ENCODE results near the gene KCNQ5. TPM values are rescaled to one million over a fixed set of nuclear protein-coding genes. Genes with fewer than 3 reads are reported as not detected.

The KCNQ5 gene
- total RNA-seq, 1 donor from 2014 or later = 0.08 TPM

- Mint-ChIP-seq H3K4me3 (ENCODE audit: unreplicated experiment) (no peak overlapping the region), H3K27ac (ENCODE audit: unreplicated experiment) (no peak overlapping the region), H3K27me3 (ENCODE audit: unreplicated experiment) (no peaks in the 10 kb centered on the region), H3K4me1 (ENCODE audit: unreplicated experiment) (no peaks in the 10 kb centered on the region), H3K36me3 (ENCODE audit: low read depth, unreplicated experiment) (no peaks in the 10 kb centered on the region), H3K9me3 (ENCODE audit: unreplicated experiment) (no peaks in the 10 kb centered on the region)
- TF ChIP-seq CTCF (IDR thresholded peaks at IDR 0.05; ENCODE audit: unreplicated experiment) = no peak
- DNase-seq (ENCODE audit: low spot score) = no peak
Observed at GRCh38 chr6:72689107-72689954, 67.5 kb downstream of the KCNQ5 start.

- no peaks in the 10 kb centered on the region for H3K4me1 Mint-ChIP-seq (ENCODE audit: unreplicated experiment)
- H3K36me3 Mint-ChIP-seq (ENCODE audit: low read depth, unreplicated experiment) = no peaks in the 10 kb centered on the region
- H3K27ac Mint-ChIP-seq (ENCODE audit: unreplicated experiment) = no peak overlapping the region
- H3K9me3 Mint-ChIP-seq (ENCODE audit: unreplicated experiment) = no peaks in the 10 kb centered on the region
- TF ChIP-seq CTCF (IDR thresholded peaks at IDR 0.05; ENCODE audit: unreplicated experiment) = no peak
- DNase-seq (ENCODE audit: low spot score) = no peak
- no peak overlapping the region for H3K4me3 Mint-ChIP-seq (ENCODE audit: unreplicated experiment)
- no peaks in the 10 kb centered on the region for H3K27me3 Mint-ChIP-seq (ENCODE audit: unreplicated experiment)
Observed at GRCh38 chr6:72691249-72691648, 69.4 kb downstream of the KCNQ5 start.

- H3K4me1 Mint-ChIP-seq (ENCODE audit: unreplicated experiment) = no peaks in the 10 kb centered on the region
- no peaks in the 10 kb centered on the region for H3K36me3 Mint-ChIP-seq (ENCODE audit: low read depth, unreplicated experiment)
- no peak for TF ChIP-seq CTCF (IDR thresholded peaks at IDR 0.05; ENCODE audit: unreplicated experiment)
- H3K4me3 Mint-ChIP-seq (ENCODE audit: unreplicated experiment) = no peak overlapping the region
- peaks cover 2% of the 10 kb centered on the region for H3K27me3 Mint-ChIP-seq (ENCODE audit: unreplicated experiment)
- no peaks in the 10 kb centered on the region for H3K9me3 Mint-ChIP-seq (ENCODE audit: unreplicated experiment)
- no peak for DNase-seq (ENCODE audit: low spot score)
- no peak overlapping the region for H3K27ac Mint-ChIP-seq (ENCODE audit: unreplicated experiment)
Observed at GRCh38 chr6:72696055-72696454, 74.2 kb downstream of the KCNQ5 start.

- no peaks in the 10 kb centered on the region for H3K36me3 Mint-ChIP-seq (ENCODE audit: low read depth, unreplicated experiment)
- no peaks in the 10 kb centered on the region for H3K9me3 Mint-ChIP-seq (ENCODE audit: unreplicated experiment)
- peaks cover 2% of the 10 kb centered on the region for H3K27me3 Mint-ChIP-seq (ENCODE audit: unreplicated experiment)
- no peak overlapping the region for H3K4me3 Mint-ChIP-seq (ENCODE audit: unreplicated experiment)
- no peak for DNase-seq (ENCODE audit: low spot score)
- peaks cover 3% of the 10 kb centered on the region for H3K4me1 Mint-ChIP-seq (ENCODE audit: unreplicated experiment)
- H3K27ac Mint-ChIP-seq (ENCODE audit: unreplicated experiment) = no peak overlapping the region
- no peak for TF ChIP-seq CTCF (IDR thresholded peaks at IDR 0.05; ENCODE audit: unreplicated experiment)
Observed at GRCh38 chr6:72699159-72699558, 77.3 kb downstream of the KCNQ5 start.

GRCh38 chr6:72702421-72702820 is 80.6 kb downstream of the KCNQ5 start:
- no peak overlapping the region for H3K4me3 Mint-ChIP-seq (ENCODE audit: unreplicated experiment)

More at GRCh38 chr6:72702421-72702820, 80.6 kb downstream of the KCNQ5 start:
- Mint-ChIP-seq H3K27me3 (ENCODE audit: unreplicated experiment) (peaks cover 2% of the 10 kb centered on the region), H3K9me3 (ENCODE audit: unreplicated experiment) (no peaks in the 10 kb centered on the region), H3K4me1 (ENCODE audit: unreplicated experiment) (peaks cover 3% of the 10 kb centered on the region), H3K27ac (ENCODE audit: unreplicated experiment) (no peak overlapping the region), H3K36me3 (ENCODE audit: low read depth, unreplicated experiment) (no peaks in the 10 kb centered on the region)
- TF ChIP-seq CTCF (IDR thresholded peaks at IDR 0.05; ENCODE audit: unreplicated experiment) = no peak
- no peak for DNase-seq (ENCODE audit: low spot score)

Data from endothelial cell (in vitro differentiated cells).